Astrocyte (in vitro differentiated cells and primary cell): ENCODE measurements around the gene GPR137B.

ENCODE experiments used
- CTCF ChIP-seq: IDR thresholded peaks from 2 replicates; pipeline ENCODE4 v1.5.1; 2011; ENCODE audit warnings: low read depth, mild to moderate bottlenecking, inconsistent platforms, low read length, moderate library complexity; ENCODE audit not compliant: insufficient read depth
- EZH2 ChIP-seq: IDR thresholded peaks from 2 replicates; pipeline ENCODE4 v1.6.1; 2012; ENCODE audit warnings: mild to moderate bottlenecking, low read length, inconsistent platforms; ENCODE audit not compliant: insufficient read depth

GRCh38 chr1:236207569-236207968 lies 65.2 kb downstream of the GPR137B start:
- TF ChIP-seq CTCF (no peak), EZH2 (no peak)
